K562 (cell line): ENCODE data around the gene TADA1. TPM values are rescaled to one million over a fixed set of nuclear protein-coding genes. Genes with fewer than 3 reads are reported as not detected.

Experiments
- ARID4B ChIP-seq: sonication (generic); formaldehyde crosslinking; IDR thresholded peaks from 2 replicates; pipeline ENCODE4 v1.8.0; 2022; ENCODE audit warnings: mild to moderate bottlenecking, missing genetic modification reagents
- FOXP4 ChIP-seq: sonication (generic); formaldehyde crosslinking; IDR thresholded peaks from 2 replicates; pipeline ENCODE4 v1.8.0; 2022; ENCODE audit warnings: mild to moderate bottlenecking, missing genetic modification reagents, borderline replicate concordance
- GATAD2B ChIP-seq: fragments of 450-650 bp; IDR thresholded peaks from 2 replicates; pipeline ENCODE4 v1.6.1; 2017; ENCODE audit warnings: mild to moderate bottlenecking, borderline replicate concordance
- HNRNPLL ChIP-seq: fragments of 200-400 bp; formaldehyde crosslinking; IDR thresholded peaks from 2 replicates; pipeline ENCODE4 v1.6.1; 2017; ENCODE audit warnings: low read length, low read depth, mild to moderate bottlenecking; ENCODE audit not compliant: poor library complexity, severe bottlenecking
- IRF9 ChIP-seq: fragments of 450-650 bp; IDR thresholded peaks from 2 replicates; pipeline ENCODE4 v1.6.1; 2016; ENCODE audit warnings: missing biosample characterization, missing genetic modification characterization
- MCM2 ChIP-seq: fragments of 450-650 bp; IDR thresholded peaks from 2 replicates; pipeline ENCODE4 v1.6.1; 2017; ENCODE audit warnings: low read depth, mild to moderate bottlenecking
- MCM5 ChIP-seq: fragments of 450-650 bp; IDR thresholded peaks from 2 replicates; pipeline ENCODE4 v1.6.1; 2016; ENCODE audit warnings: low read depth
- NFYB ChIP-seq: IDR thresholded peaks from 2 replicates; pipeline ENCODE4 v1.6.1; 2011; ENCODE audit warnings: mild to moderate bottlenecking, moderate library complexity; ENCODE audit not compliant: insufficient read length; ENCODE audit errors: extremely low read depth
- PHB2 ChIP-seq: fragments of 450-650 bp; IDR thresholded peaks from 2 replicates; pipeline ENCODE4 v1.6.1; 2017; ENCODE audit warnings: low read depth
- RBM14 ChIP-seq: fragments of 200-400 bp; formaldehyde crosslinking; IDR thresholded peaks from 2 replicates; pipeline ENCODE4 v1.6.1; 2018; ENCODE audit warnings: low read depth, mild to moderate bottlenecking, low read length, moderate library complexity, borderline replicate concordance; ENCODE audit not compliant: insufficient read depth
- RFX5 ChIP-seq: IDR thresholded peaks from 2 replicates; pipeline ENCODE4 v1.6.1; 2011; ENCODE audit warnings: low read depth, mild to moderate bottlenecking, improper control_type of control experiment, low read length
- SAFB2 ChIP-seq: fragments of 200-400 bp; formaldehyde crosslinking; IDR thresholded peaks from 2 replicates; pipeline ENCODE4 v1.6.1; 2018; ENCODE audit warnings: borderline replicate concordance, low read length, low read depth, moderate library complexity; ENCODE audit not compliant: severe bottlenecking
- TCF7L2 ChIP-seq: fragments of 150-350 bp; IDR thresholded peaks from 2 replicates; pipeline ENCODE4 v1.6.1; 2016; ENCODE audit warnings: low read depth, mild to moderate bottlenecking, low read length, moderate library complexity
- UBTF ChIP-seq, 2 experiments: IDR thresholded peaks; 2 replicates each; pipeline ENCODE4 v1.6.1; 2012; ENCODE audit warnings: improper control_type of control experiment in 2 of 2, low read depth in 2 of 2, low read length in 2 of 2, borderline replicate concordance in 1 of 2
- ZNF436 ChIP-seq: fragments of 250-450, 450-650 bp; sonication (Bioruptor Pico); formaldehyde crosslinking; IDR thresholded peaks from 2 replicates; pipeline ENCODE4 v1.7.0; 2020; ENCODE audit warnings: mild to moderate bottlenecking
- ZNF589 ChIP-seq: fragments of 200-800 bp; sonication (Bioruptor generic); IDR thresholded peaks from 2 replicates; pipeline ENCODE4 v1.6.1; 2016; ENCODE audit warnings: low read depth, missing genetic modification characterization, missing compliant biosample characterization
- polyA plus RNA-seq, 8 experiments: library from polyadenylated mRNA; depleted of rRNA in 4 of 8; stranded (reverse) in 5 of 8; unstranded in 3 of 8; fragments of >200 nt; fragmentation: Nextera tagmentation in 2 of 8; fragmentation: Illumina TruSeq in 1 of 8; extraction: Ambion mirVana in 2 of 8; extraction: Trizol in 1 of 8; gene quantifications; 2 replicates each; pipeline versions ENCODE4 v1.2.1 to v1.2.3, GENCODE V29; 2011 to 2014; ENCODE audit warnings: inconsistent platforms in 1 of 8, missing spikeins in 1 of 8
- total RNA-seq, 7 experiments: library from RNA; depleted of rRNA in 6 of 7; stranded (reverse); fragments of >200 nt in 6 of 7; fragmentation: Illumina TruSeq in 2 of 7; extraction: Trizol in 2 of 7; gene quantifications; 2 replicates each; pipeline versions ENCODE4 v1.2.1 to v1.2.3, GENCODE V29; 2011 to 2021; ENCODE audit warnings: low replicate concordance in 1 of 7

Gene TADA1
- total and polyA plus RNA-seq, 9 of the 15 experiments (the other 6 are each of a cell fraction or from before 2014, with no cell fraction given): 15.9 to 76.5 (median 28.7) TPM

GRCh38 chr1:166840309-166841274, 35.5 kb downstream of the TADA1 start (continued):
- no peak for TF ChIP-seq ARID4B (CRISPR knock-in tag)
- TF ChIP-seq ZNF436 (CRISPR knock-in tag): no peak
- no peak for TF ChIP-seq UBTF (IDR thresholded peaks at IDR 0.05; ENCODE audit: borderline replicate concordance in 1 of 2, low read depth in 2 of 2, low read length in 2 of 2)
- no peak for TF ChIP-seq SAFB2
- TF ChIP-seq NFYB: no peak
- TF ChIP-seq TCF7L2: no peak
- TF ChIP-seq RFX5: no peak
- TF ChIP-seq ZNF589: no peak
- TF ChIP-seq MCM5: no peak
- 0 out of 2 replicates have a peak, but pooled peaks have one; percentile 55 for TF ChIP-seq GATAD2B
- peak; percentile 1 for TF ChIP-seq HNRNPLL
- TF ChIP-seq FOXP4 (CRISPR knock-in tag): no peak
- TF ChIP-seq RBM14: no peak
- no peak for TF ChIP-seq PHB2
- TF ChIP-seq MCM2: no peak
- no peak for TF ChIP-seq IRF9 (tag)
